RWPE1 (cell line): ENCODE measurements around the gene EVA1B.

Experiments
- CTCF ChIA-PET: fragments of 350-600 bp; sonication (Branson Sonifier 250); formaldehyde crosslinking; extraction: SDS; loops from one replicate; lab custom pipeline; 2021; lab: Yijun Ruan, JAX
- POLR2A ChIA-PET: fragments of 400-600 bp; formaldehyde crosslinking; extraction: SDS; loops from one replicate; lab custom pipeline; 2020; ENCODE audit warnings: antibody characterized with exemption; ENCODE audit not compliant: low non-redundant PET; lab: Yijun Ruan, JAX
- DNase-seq: peaks from one replicate; pipeline ENCODE4 v3.0.0; 2012; ENCODE audit warnings: low spot score
- H3K27ac ChIP-seq: fragments of 450-650 bp; 2 replicates; pipeline ENCODE4 v1.5.1; 2017
- TF ChIP-seq, protein P1 (sequence below): fragments of 450-650 bp; conservative IDR thresholded peaks from 2 replicates; pipeline ENCODE4 v1.5.1; 2017; ENCODE audit warnings: low read depth, mild to moderate bottlenecking

EVA1B gene

DNA sequence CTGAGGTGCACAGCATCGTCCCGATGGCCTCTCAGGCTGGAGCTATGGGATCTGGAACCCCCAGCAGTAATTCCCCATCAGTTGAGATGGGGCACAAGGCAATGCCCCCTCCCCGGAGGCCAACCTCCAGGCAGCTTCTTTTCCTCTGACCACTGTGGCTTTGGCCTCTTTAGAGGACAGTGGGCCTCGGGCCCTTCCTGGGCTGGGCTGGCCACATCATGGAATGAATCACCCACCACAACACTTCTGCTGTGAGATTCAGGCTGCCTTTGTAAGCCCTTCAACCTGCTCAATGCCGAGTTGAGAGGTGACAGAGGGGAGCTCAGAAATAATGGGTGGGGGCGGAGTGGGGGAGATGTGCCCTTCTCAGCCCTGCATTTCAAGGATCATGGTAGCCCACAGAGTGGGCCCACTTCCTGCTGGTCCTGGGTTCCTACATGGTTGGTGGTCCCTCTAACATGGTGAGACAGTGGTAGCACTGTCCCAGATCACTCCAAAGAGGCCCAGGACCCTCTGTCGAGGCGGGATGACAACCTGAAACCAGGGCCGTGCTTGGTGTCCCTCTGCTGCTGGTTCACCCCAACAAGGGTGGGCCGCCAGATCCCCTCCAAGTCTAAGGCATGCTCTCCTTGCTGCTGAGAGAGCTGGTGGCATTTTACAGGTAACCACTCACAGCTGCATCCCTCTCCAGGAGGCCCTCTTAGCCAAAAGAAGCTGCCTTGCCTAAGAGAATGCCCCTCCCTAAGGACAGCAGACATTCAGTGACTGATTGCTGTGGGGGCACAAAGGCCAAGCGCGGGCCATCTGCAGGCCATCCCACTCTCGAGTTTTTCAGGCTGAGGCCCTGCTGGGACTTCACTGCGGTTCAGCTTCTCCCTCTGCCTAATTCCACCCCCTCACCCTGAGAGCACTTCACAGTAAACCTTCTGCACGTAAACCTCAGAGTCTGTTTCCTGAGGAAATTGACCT lies 29.7 kb upstream of the EVA1B start:
- CTCF ChIA-PET, result interaction anchor here (1.3 kb wide), 1 partner anchor 16 kb away, joined by 8 read pairs; no protein-coding TSS in a partner anchor
- peak overlapping the region; percentile 92 for H3K27ac ChIP-seq
- no peak for DNase-seq
- POLR2A ChIA-PET, result no interaction called here
- TF ChIP-seq, protein P1, sequence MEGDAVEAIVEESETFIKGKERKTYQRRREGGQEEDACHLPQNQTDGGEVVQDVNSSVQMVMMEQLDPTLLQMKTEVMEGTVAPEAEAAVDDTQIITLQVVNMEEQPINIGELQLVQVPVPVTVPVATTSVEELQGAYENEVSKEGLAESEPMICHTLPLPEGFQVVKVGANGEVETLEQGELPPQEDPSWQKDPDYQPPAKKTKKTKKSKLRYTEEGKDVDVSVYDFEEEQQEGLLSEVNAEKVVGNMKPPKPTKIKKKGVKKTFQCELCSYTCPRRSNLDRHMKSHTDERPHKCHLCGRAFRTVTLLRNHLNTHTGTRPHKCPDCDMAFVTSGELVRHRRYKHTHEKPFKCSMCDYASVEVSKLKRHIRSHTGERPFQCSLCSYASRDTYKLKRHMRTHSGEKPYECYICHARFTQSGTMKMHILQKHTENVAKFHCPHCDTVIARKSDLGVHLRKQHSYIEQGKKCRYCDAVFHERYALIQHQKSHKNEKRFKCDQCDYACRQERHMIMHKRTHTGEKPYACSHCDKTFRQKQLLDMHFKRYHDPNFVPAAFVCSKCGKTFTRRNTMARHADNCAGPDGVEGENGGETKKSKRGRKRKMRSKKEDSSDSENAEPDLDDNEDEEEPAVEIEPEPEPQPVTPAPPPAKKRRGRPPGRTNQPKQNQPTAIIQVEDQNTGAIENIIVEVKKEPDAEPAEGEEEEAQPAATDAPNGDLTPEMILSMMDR, result no peak

DNA sequence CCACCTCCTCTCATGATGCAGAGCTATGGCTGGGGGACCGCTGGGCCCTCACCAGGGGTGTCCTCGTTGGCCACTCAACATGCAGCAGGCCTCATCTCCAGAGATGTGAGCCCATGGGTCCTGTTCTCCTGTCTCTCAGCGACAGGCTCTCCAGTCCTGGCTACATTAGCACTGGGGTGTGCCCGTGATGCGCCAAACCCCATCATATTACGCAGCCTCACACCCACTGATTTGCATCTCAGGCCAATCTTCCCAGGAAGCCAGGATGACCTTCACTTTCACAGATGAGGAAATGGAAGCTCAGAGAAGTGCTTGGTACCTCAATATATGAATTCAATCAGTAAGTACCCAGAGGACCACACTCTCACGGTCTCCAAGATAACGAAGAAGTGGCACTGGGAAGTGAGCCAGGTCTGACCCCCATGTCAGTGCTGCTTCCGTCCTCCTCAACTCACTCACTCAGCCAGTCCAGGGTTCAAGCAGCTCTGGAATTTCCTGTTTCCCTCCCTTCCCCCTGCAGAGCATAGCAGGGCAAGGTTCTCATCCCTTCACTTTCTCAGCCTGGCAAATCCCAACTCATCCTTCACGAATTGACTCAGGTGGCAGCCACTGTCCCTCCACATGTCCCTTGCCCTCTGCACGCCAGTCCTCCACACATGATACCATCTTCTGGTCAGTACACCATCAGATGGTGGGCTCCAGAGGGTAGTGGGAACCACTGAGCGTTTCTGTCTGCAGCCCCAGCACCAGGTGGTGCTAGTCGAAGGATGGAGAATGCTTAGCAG lies 28.9 kb upstream of the EVA1B start:
- POLR2A ChIA-PET, result no interaction called here
- CTCF ChIA-PET, result interaction anchor here (1.3 to 1.7 kb wide), 2 partner anchors 10 to 17 kb away, joined by 8 read pairs; no protein-coding TSS in a partner anchor
- peak overlapping the region; percentile 92 for H3K27ac ChIP-seq
- TF ChIP-seq, protein P1, result no peak
- no peak for DNase-seq

DNA sequence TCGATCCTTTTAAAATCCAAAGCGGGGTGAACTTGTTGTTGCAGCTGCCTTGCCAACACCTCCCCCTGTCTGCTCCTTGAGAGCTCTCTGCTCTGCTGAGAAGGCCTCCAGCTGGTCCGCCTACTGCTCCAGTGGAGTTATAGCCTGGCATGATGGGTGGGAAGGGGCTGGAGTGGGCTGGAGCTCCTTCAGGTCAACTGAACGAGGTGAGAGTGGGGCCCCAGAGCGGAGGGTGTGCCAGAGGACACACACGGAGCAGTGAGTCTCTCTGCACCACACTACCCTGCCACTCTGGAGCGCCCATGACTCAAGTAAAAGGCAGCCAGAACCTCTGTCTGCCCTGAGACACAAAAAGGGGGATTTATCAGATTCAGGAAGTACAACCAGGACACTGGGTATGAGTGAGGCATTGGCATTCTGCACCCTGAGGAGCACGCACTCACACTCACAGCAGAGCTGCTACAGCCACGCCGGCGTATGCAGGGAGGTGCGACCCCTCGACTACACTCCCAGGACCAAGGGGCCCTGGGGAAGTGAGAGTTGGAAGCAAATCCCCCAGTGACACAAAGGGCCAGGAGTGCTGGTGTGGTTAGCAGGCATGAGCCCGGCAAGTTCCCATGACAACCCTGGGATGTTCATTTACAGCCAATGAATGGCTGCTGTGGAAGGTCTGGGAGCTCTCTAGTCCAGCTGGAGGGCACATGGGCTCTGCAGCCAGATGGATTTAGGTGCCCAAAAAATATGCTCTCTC lies 28.0 kb upstream of the EVA1B start:
- TF ChIP-seq, protein P1, result no peak
- DNase-seq, result peak; percentile 68
- CTCF ChIA-PET, result interaction anchor here (1.0 to 1.7 kb wide), 3 partner anchors 8 to 18 kb away, joined by 3 to 8 read pairs (median 4); no protein-coding TSS in a partner anchor
- POLR2A ChIA-PET, result no interaction called here
- H3K27ac ChIP-seq, result peak overlapping the region; percentile 92

DNA sequence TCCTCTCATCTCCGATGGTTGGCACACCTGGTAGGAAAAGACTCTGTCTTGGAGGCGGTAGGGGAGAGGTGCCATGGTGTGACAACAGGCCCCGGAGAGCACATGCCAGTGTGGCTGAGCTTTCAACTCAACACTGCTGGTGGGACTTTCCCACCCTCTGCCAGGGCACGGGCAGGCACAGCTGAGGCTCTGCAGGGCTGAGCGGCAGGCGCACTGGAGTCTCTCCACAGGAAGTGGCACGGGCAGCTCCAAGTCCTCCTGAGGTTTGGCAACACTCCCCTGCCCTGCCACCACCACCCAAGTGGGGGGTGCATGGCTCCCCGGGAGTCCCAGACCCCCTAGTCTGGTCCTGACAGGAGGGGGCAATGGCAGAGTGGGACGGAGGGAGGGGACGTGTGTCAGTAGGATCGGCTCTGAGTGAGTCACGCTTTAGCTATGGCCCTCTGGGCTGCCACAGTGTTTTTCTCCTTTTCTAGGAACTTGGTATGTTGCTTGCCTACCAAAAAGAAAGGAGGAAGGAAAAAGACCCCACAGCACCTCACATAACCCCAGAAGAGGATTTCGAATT lies 27.3 kb upstream of the EVA1B start:
- ChIA-PET POLR2A (interaction anchor here (0.5 to 0.6 kb wide), 2 partner anchors 86 to 494 kb away, joined by 3 read pairs; no protein-coding TSS in a partner anchor), CTCF (interaction anchor here (0.6 to 1.7 kb wide), 4 partner anchors 8 to 332 kb away, joined by 3 to 8 read pairs (median 4); no protein-coding TSS in a partner anchor)
- DNase-seq, result peak; percentile 82
- peak overlapping the region; percentile 92 for H3K27ac ChIP-seq
- TF ChIP-seq, protein P1, result no peak

DNA sequence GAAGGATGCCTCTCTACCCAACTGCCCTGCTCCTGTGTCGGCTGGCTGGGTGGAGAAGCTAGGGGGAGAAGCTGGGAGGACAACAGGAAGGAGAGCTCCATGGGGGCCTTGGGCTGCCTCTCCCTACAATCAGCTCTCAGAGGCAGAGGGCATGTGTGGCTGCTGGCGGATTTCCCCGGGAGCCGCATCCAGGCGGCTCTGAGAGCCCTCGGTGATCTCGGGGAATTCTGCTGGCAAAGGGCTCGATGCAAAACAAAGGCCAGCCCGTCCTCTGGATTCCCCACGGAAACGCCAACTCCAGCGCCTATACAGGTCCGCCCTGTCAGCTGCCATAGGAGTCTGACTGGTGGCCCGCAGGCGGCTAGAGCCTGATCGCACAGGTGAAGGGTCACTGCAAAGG lies 26.4 kb upstream of the EVA1B start:
- TF ChIP-seq, protein P1, result no peak
- ChIA-PET CTCF (interaction anchor here (0.6 to 0.7 kb wide), 2 partner anchors 24 to 208 kb away, joined by 3 read pairs; no protein-coding TSS in a partner anchor), POLR2A (interaction anchor here (0.7 kb wide), 1 partner anchor 34 kb away, joined by 3 read pairs; no protein-coding TSS in a partner anchor)
- DNase-seq, result no peak
- peak overlapping the region; percentile 92 for H3K27ac ChIP-seq
